Measurements from ENCODE around the gene ENPP7.

ENPP7 gene

DNA sequence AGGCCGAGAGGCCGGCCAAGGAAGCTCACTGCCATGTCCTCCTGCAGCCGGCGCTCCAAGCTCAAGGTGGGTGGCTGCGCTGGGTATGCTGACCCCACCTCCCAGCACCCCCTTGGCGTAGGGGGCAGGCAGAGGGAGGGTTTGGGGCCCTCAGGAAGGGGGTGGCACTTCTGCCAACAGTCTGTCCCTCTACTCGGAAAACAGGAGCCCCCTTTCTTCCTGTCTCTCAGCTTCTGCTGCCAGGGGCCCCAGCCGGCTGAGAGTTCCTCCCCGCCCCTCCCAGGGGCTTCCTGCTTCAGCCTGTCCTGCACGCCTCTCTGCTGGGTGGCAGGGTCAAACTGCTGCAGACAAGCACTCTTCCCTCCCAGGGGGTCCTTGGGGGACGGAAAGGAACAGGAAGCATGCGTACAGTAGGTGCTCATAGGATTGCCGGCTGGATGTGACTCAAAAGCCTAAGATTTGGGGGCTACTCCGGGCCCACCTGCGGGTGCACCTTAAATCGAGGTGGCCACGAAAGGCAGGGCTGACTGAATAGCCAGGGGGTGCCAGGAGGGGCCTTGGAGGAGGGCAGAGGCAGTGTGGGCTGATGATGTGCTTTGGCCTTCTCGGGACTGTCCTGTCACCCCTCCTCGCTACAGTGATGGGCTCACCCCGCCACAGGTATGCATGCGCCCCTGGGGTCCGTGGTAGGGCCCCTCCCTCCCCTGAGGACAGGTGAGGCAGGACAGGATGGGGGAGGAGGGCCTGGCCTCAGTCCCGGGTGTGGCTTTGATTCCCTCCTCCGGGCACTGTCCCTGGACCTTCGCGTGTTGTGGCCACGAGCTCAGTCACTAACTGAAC, 51.2 kb downstream of the ENPP7 start:
- Mint-ChIP-seq H3K27ac (no peak overlapping the region), H3K4me1 (ENCODE audit: low read depth) (peaks cover 36% of the 10 kb centered on the region), H3K4me3 (no peak overlapping the region), H3K27me3 (peaks cover 18% of the 10 kb centered on the region), H3K9me3 (ENCODE audit: low read depth) (no peaks in the 10 kb centered on the region), H3K36me3 (no peaks in the 10 kb centered on the region)

DNA sequence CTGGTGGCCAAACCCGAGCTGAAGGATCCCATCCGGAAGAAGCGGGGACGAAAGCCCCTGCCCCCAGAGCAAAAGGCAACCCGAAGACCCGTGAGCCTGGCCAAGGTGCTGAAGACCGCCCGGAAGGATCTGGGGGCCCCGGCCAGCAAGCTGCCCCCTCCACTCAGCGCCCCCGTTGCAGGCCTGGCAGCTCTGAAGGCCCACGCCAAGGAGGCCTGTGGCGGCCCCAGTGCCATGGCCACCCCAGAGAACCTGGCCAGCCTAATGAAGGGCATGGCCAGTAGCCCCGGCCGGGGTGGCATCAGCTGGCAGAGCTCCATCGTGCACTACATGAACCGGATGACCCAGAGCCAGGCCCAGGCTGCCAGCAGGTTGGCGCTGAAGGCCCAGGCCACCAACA, 53.1 kb downstream of the ENPP7 start:
- Mint-ChIP-seq H3K27me3 (peaks cover 33% of the 10 kb centered on the region), H3K9me3 (ENCODE audit: low read depth) (no peaks in the 10 kb centered on the region)

DNA sequence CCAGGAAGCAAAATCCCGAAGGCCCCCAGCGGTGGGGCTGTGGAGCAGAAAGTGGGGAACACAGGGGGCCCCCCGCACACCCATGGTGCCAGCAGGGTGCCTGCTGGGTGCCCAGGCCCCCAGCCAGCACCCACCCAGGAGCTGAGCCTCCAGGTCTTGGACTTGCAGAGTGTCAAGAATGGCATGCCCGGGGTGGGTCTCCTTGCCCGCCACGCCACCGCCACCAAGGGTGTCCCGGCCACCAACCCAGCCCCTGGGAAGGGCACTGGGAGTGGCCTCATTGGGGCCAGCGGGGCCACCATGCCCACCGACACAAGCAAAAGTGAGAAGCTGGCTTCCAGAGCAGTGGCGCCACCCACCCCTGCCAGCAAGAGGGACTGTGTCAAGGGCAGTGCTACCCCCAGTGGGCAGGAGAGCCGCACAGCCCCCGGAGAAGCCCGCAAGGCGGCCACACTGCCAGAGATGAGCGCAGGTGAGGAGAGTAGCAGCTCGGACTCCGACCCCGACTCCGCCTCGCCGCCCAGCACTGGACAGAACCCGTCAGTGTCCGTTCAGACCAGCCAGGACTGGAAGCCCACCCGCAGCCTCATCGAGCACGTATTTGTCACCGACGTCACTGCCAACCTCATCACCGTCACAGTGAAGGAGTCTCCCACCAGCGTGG, 53.7 kb downstream of the ENPP7 start:
- H3K36me3 Mint-ChIP-seq, result no peaks in the 10 kb centered on the region
- H3K27ac Mint-ChIP-seq, result no peak overlapping the region
- H3K9me3 Mint-ChIP-seq (ENCODE audit: low read depth), result no peaks in the 10 kb centered on the region
- no peak overlapping the region for H3K4me3 Mint-ChIP-seq
- peaks cover 33% of the 10 kb centered on the region for H3K4me1 Mint-ChIP-seq (ENCODE audit: low read depth)
- H3K27me3 Mint-ChIP-seq, result peaks cover 33% of the 10 kb centered on the region

More for the DNA sequence above, 53.1 kb downstream of the ENPP7 start:
- Mint-ChIP-seq H3K4me1 (ENCODE audit: low read depth) (peaks cover 31% of the 10 kb centered on the region), H3K36me3 (no peaks in the 10 kb centered on the region), H3K27ac (no peak overlapping the region), H3K4me3 (no peak overlapping the region)

DNA sequence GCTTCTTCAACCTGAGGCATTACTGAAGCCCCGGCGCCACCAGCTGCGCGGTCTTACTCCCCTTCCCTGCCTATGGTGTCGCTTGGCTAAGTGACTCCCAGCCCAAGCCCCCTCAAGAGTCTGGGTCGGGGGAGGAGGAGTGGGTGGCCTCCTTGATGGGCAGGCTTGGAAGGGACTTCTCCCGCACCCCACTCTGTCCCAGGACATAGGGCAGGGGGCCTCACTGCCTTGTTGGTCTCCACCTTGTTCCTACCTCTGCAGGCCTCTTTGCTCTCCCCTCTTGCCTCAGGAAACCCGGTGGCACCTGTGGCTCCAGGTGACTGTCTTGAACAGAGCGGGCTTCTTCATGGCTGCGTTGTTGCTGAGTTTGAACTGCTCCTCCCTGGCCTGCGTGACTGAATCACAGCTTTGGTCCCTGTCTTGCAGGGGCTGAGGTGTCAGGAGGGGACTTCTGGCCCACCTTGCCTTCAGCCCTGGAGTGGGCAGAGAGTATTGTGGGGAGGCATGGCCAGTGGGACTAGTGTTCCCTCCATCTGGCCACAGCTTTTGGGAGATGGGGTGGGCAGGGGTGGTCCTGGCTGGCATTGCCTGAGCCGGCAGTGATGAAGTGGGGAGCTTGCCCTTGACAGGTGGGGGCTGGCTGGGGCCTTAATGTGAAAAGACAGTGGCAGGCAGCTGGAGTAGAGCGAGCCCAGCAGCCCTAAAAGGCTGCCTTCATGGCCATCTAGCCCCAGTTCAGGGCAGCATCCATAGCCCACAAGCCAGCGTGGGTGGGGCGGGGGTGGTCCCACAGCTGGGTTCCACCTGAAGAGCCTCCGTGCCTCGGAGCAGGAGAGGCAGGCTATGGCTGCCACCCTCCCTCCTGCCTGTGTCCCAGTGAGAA, 54.5 kb downstream of the ENPP7 start:
- Mint-ChIP-seq H3K27ac (no peak overlapping the region), H3K4me3 (no peak overlapping the region), H3K9me3 (ENCODE audit: low read depth) (no peaks in the 10 kb centered on the region), H3K27me3 (peaks cover 32% of the 10 kb centered on the region), H3K36me3 (no peaks in the 10 kb centered on the region), H3K4me1 (ENCODE audit: low read depth) (peaks cover 26% of the 10 kb centered on the region)

DNA sequence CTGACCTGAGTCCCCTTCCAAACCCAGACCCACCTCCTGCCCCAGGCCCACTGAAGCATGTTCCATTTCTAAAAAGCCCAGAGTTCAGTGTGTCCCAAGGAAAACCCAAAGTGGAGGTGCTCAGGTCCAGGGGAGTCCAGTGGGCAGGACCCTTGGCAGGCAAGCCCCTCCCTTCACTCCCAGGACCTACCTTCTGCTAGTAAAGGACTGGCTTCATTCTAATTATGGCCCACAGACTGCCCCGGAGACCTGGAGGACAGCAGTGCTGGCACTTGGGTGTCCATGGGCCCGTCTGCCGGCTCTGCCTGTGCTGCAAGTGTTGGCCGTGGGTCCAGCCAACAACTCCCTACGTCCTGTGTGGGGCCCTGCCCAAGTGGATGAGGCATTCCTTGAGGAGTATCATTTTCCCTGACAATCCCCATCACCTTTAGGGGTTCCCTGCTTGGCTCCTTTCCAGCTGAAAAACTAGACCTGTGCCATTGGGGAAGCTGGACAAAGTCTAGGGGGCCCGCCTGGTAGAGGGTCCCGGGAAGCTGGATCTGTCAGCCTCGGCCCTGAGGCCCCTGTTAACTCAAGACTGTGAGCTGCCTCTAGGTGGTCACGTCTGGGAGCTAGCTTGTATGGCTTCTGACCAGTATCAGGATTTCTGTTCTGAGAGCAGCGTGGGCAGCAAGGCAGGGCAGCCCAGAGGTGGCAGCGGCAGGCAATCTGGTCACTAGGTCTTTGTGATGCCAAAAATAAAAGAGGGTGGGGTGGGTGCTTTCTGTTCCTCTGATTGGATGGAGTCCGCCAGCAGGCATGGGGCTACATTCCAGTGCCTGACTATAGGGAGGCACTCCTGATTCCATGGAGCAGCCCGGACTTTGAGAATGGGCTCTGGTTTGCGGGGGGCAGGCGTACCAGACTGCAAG, 55.4 kb downstream of the ENPP7 start:
- Mint-ChIP-seq H3K27ac (no peak overlapping the region), H3K27me3 (peaks cover 31% of the 10 kb centered on the region), H3K36me3 (no peaks in the 10 kb centered on the region), H3K9me3 (ENCODE audit: low read depth) (no peaks in the 10 kb centered on the region), H3K4me1 (ENCODE audit: low read depth) (peaks cover 21% of the 10 kb centered on the region), H3K4me3 (no peak overlapping the region)

DNA sequence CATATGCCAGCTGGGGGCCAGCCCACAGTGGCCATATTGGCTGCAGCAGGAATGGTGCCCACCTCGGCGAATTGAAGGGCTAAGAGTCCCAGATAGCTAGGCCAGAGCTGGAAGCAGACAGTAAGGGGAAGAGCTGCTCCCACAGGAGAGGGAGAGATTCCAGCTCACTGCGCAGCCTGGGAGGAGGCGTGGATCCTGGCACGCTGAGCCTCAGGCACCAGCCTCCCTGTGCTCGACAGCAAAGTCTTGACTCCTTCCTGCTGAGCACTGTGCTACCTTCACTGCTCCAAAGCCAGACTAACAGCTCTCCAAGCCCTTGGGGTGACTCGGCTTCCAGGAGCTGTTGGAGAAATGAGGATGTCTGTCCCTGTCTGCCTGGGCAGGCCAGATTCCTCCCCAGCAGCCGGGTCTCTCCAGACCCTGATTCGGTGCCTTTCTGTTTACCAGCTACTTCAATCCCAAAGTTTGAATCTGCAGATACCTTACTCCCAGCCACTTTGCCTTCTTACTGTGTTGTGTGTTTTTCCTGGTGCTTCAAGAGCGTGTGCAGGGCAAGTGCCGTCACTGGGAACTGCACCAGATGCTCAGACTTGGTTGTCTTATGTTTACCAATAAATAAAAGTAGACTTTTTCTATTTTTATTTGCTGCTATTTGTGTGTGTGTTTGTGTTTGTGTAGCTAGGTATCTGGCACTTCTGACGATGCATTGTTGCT, 56.3 kb downstream of the ENPP7 start:
- H3K27me3 Mint-ChIP-seq, result peaks cover 33% of the 10 kb centered on the region
- H3K4me3 Mint-ChIP-seq, result no peak overlapping the region
- no peaks in the 10 kb centered on the region for H3K36me3 Mint-ChIP-seq
- H3K9me3 Mint-ChIP-seq (ENCODE audit: low read depth), result no peaks in the 10 kb centered on the region
- H3K27ac Mint-ChIP-seq, result no peak overlapping the region
- H3K4me1 Mint-ChIP-seq (ENCODE audit: low read depth), result peaks cover 16% of the 10 kb centered on the region

DNA sequence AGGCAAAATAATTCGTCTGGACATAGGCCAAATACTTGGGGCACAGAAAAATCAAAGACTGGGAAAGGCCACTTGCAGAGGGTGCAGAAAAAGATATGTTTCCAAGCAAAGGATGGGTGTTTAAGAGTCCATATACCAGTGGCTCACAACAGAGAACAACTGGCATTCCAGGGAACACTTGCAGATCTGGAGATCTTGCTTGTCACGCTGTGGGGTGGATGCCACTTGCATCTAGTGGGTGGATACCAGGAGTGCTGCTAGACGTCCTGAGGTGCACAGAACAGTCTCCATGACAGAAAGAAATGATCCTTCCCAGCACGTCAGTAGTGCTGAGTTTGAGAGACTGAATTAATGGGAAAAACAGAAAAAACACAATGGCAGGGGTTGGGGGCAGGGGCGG, 57.7 kb downstream of the ENPP7 start:
- H3K27me3 Mint-ChIP-seq, result peaks cover 31% of the 10 kb centered on the region
- H3K4me1 Mint-ChIP-seq (ENCODE audit: low read depth), result peaks cover 14% of the 10 kb centered on the region
- H3K9me3 Mint-ChIP-seq (ENCODE audit: low read depth), result no peaks in the 10 kb centered on the region
- no peaks in the 10 kb centered on the region for H3K36me3 Mint-ChIP-seq
- H3K4me3 Mint-ChIP-seq, result peak overlapping the region; percentile 44
- no peak overlapping the region for H3K27ac Mint-ChIP-seq

DNA sequence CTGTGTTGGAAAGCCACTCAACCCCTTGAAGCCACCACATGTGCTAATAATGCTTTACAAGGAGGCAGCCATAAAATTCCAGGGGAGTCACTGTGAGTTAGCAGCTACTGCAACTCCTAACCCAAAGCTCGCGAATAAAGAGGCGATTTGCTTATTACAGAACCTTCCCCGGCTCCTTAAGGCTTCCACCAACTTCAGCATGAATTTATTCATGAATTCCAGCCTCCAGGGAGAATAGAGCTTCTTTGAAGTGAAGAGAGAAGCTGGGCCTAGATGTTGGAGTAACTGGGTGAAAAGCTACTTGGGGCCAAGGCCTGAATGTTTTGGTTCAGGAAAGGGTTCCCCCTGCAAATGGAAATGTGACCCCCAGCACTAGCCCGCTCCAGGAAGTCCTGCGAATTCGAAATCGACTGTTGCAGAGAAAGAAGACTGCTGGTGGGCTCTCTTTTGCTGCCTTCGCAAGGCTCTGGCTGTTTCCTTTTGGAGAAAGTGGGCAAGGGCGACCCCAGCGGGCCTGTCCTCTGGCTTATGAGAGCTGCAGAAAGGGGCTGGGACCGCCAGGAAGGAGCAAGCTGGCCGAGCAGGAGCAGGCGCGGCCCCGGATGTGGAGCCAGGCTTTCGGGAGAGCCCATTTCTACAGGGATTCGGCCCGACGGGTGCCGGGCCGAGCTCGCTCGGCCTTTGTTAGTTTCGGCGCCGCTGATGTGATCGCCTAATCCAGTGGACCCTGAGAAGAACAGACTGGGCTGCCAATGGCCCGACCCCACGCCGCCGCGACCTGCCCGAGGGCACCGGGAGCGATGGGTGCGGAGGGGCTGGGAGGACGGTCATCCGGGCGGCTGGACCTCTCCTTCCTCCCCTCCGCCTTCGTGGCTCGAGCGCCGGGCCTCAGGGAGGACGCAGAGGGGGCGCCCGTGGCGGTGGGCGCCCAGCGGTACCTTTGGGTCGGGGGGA, 58.5 kb downstream of the ENPP7 start:
- Mint-ChIP-seq H3K4me3 (no peak overlapping the region), H3K9me3 (ENCODE audit: low read depth) (no peaks in the 10 kb centered on the region), H3K27me3 (peaks cover 33% of the 10 kb centered on the region), H3K4me1 (ENCODE audit: low read depth) (peaks cover 14% of the 10 kb centered on the region), H3K27ac (no peak overlapping the region), H3K36me3 (peaks cover 3% of the 10 kb centered on the region)

DNA sequence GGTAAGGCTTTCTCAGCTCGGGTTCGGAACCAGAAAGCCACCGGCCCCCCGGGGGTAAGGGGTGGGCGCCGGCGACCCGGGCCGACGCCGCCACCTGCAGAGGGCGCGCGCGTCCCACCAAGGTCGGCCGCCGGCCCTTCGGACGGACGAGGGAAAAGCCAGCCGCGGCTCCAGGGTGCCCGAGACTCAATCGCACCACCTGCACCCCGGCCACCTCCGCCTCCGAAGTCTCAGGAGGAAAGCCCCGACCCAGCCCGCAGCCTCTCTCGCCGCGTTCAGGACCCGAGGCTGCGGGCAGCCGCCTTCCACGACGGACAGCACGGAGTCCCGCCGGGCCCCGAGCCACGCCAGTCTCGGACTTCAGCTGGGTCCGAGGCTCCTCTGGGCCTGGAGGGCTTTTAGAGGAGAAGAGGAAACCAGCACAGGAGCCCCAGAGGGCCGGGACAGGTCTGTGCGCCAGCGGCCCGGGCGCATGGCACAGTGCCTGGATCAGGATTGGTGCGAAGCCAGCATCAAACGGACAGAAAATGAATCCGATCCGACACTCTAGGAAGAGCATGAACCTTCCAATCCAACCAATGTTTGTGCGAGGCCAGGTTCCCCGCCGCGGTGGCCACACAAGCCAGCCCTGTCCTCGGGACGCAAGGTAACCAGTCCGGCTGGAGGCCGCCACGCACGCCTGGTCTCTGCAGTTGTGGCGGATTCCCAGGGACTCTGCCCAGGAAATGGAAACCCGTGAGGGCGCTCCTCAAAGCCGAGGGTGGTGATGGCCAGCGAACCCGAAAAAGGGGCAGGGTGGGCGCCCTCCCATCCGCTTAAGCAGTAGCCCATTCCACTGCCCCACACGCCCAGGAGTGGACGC, 59.4 kb downstream of the ENPP7 start:
- Mint-ChIP-seq H3K9me3 (ENCODE audit: low read depth) (no peaks in the 10 kb centered on the region), H3K27ac (no peak overlapping the region), H3K4me1 (ENCODE audit: low read depth) (peaks cover 14% of the 10 kb centered on the region), H3K27me3 (peaks cover 32% of the 10 kb centered on the region), H3K4me3 (no peak overlapping the region), H3K36me3 (peaks cover 3% of the 10 kb centered on the region)

DNA sequence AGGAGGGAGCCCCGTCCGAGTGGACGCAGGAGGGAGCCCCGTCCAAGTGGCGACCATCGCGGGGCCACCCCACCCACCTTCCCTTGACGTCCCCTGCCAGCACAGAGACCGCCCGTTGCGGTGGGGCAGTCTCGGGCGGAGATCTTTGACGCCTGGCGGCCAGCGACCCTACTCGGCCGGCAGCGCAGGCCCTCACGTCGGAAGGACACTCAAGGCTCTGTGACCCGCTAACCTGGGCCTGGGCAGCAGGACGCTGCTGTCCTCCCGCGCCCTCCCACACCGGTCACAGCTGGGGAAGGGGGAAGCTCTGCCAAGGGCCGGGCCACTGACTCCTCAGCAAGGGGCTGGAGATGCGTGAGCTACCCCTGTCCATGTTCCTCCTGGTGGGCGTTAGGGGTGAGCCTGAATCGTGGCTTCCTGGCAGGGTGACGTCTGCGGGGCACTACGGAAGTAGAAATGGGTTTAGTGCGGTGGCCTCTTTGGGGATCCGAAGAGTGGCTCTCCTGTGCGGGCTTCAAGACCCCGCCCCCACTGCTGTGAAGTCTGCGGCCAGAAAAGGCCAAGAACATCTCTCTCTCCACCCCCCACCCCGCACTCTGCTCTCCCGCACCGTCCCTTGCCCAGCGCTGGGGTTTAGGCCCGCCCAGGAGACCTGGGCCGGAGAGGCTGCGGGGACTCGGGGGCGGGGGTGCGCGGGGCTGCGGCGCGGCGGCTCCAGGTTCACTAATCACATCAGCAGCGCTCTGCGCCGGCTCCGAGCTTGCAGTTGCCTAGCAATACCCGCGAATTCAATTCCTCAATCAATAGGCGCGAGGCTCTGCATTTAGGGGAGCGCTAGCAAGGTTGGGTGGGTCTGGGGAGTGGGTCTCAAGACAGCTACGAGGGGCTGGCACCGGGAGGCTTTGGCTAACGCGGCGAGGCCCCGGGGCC, 60.3 kb downstream of the ENPP7 start:
- Mint-ChIP-seq H3K27me3 (peaks cover 30% of the 10 kb centered on the region), H3K9me3 (ENCODE audit: low read depth) (no peaks in the 10 kb centered on the region), H3K36me3 (peaks cover 3% of the 10 kb centered on the region), H3K27ac (no peak overlapping the region), H3K4me3 (peak overlapping the region; percentile 20), H3K4me1 (ENCODE audit: low read depth) (peaks cover 19% of the 10 kb centered on the region)

DNA sequence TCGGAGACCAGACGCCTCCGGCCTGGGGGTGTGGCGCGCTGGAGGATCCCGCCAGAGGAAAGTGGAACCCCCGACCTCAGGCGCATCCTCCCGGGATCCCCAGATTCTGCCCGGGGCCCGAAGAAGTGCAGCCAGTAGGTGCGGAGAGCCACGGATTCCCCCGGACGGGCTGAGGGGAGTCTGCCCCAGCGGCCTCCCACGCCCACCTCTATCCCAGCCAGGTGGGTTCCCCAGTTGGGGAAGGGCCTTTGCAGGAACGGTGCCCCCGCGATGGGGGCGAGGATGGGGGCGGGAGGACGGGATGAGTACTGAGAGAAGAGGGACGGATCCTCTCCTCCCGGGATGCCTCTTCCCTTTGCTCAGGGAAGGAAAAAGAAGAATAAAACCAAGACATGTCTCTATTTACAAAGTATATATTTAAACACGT, 61.0 kb downstream of the ENPP7 start:
- no peaks in the 10 kb centered on the region for H3K9me3 Mint-ChIP-seq (ENCODE audit: low read depth)
- no peak overlapping the region for H3K4me3 Mint-ChIP-seq
- peaks cover 23% of the 10 kb centered on the region for H3K4me1 Mint-ChIP-seq (ENCODE audit: low read depth)
- peaks cover 27% of the 10 kb centered on the region for H3K27me3 Mint-ChIP-seq
- H3K27ac Mint-ChIP-seq, result no peak overlapping the region
- peaks cover 3% of the 10 kb centered on the region for H3K36me3 Mint-ChIP-seq
